NT2/D1 (cell line): Measurements from ENCODE around the gene SCAI.
"Not testable (repeated sequence)": the region's sequence is repeated elsewhere in the genome, so short reads cannot be mapped to it uniquely, and the experiment has no call there.

Experiments
- DNase-seq: peaks from one replicate; pipeline ENCODE4 v3.0.0-alpha.2; 2011; ENCODE audit warnings: low read depth, low spot score
- H3K27me3 ChIP-seq: 2 replicates; pipeline ENCODE4 v1.6.0; 2011; ENCODE audit warnings: mild to moderate bottlenecking; ENCODE audit not compliant: insufficient read length, insufficient read depth
- H3K36me3 ChIP-seq: 2 replicates; pipeline ENCODE4 v1.6.1; 2011; ENCODE audit warnings: mild to moderate bottlenecking, low read length, mixed read lengths; ENCODE audit not compliant: insufficient read depth, insufficient read length
- H3K4me1 ChIP-seq: 2 replicates; pipeline ENCODE4 v1.5.1; 2011; ENCODE audit not compliant: insufficient read depth, insufficient read length
- H3K4me3 ChIP-seq: 2 replicates; pipeline ENCODE4 v1.5.1; 2011; ENCODE audit warnings: low read depth; ENCODE audit not compliant: insufficient read length
- H3K9ac ChIP-seq: 2 replicates; pipeline ENCODE4 v1.6.0; 2011; ENCODE audit warnings: low read depth; ENCODE audit not compliant: insufficient read length
- H3K9me3 ChIP-seq: 2 replicates; pipeline ENCODE4 v1.5.1; 2011; ENCODE audit warnings: mild to moderate bottlenecking, low read length; ENCODE audit not compliant: insufficient read depth
- SUZ12 ChIP-seq: IDR thresholded peaks from 2 replicates; pipeline ENCODE4 v1.6.1; 2011; ENCODE audit not compliant: insufficient read length, insufficient read depth; ENCODE audit errors: extremely low read depth
- YY1 ChIP-seq: IDR thresholded peaks from 2 replicates; pipeline ENCODE4 v1.6.1; 2011; ENCODE audit not compliant: insufficient read length, insufficient read depth
- ZNF274 ChIP-seq: IDR thresholded peaks from 2 replicates; pipeline ENCODE4 v1.6.1; 2011; ENCODE audit warnings: mild to moderate bottlenecking, low read depth, low read length

Gene SCAI

GRCh38 chr9:125143377-125144090 is at the start of gene SCAI:
SCAI (minus strand) TSS chr9:125143528; CDS start chr9:125143437, 91 bp downstream.
- peak; percentile 98 for DNase-seq
- peak within 1 kb of the TSS; percentile 87 for H3K9ac ChIP-seq
- H3K4me1 ChIP-seq = no peaks in the 10 kb centered on the region
- H3K4me3 ChIP-seq = peak within 1 kb of the TSS; percentile 81
- no peaks in the 10 kb centered on the region for H3K27me3 ChIP-seq
- no peak for TF ChIP-seq YY1
- no peak for TF ChIP-seq ZNF274
- TF ChIP-seq SUZ12 = no peak
- no peaks in the 10 kb centered on the region for H3K9me3 ChIP-seq
- peaks cover 9% of the 10 kb centered on the region for H3K36me3 ChIP-seq

GRCh38 chr9:125190361-125190801 is 47.1 kb upstream of the SCAI start:
- no peaks in the 10 kb centered on the region for H3K9me3 ChIP-seq
- no peaks in the 10 kb centered on the region for H3K4me1 ChIP-seq
- peak overlapping the region; percentile 83 for H3K9ac ChIP-seq
- TF ChIP-seq ZNF274 (no peak), YY1 (no peak)
- H3K36me3 ChIP-seq = peaks cover 6% of the 10 kb centered on the region
- peak overlapping the region; percentile 91 for H3K4me3 ChIP-seq
- DNase-seq = no peak
- no peaks in the 10 kb centered on the region for H3K27me3 ChIP-seq

DNA sequence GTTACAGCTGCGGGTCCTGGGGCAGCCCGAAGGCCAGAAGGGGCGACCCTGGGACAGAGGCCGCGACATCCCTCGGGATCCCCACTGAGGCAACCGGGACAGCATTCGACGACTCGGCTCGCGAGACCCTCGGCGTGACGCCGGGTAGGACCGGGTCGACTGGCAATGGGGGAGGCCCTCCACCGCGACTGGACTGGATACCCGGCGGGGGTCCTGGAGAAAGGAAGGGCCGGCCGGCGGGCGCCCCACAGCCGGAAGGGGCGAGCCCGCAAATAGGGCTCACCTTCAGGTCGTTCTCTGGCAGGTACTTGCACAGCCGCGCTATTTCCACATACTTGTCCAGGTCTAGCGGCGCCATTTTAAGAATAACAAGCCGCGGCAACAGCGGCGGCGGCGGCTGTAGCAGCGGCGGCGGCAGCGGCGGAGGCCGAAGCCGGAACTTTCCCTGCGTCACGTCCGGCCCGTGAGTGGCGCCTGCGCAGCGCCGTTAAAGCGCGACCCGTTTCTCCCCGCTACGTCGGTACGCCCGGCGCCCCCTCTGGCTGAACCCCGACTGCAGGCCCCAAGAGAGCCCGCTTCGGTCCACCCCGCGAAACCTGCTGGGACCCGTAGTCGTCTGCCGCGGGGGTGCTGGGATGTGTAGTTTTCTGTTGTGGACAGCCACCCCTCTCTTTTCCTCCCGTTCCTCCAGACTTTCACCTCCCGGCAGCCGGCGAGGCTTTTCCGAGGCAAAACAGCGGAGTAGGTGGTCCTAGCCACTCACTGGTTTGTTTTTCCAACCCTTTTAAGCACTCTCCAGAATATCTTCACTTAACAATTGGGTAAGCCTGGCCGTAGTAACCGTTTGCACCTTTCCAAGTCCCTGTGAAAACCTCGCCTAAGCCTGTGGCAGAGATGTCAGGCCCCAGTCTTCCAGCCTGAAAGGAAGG is 46.3 kb upstream of the SCAI start, which contains the start of gene PPP6C:
Gene PPP6C (minus strand): TSS at position 443 of the 929 bp plus-strand sequence. CDS start 85 bp downstream, at position 358.
- H3K9ac ChIP-seq = peak within 1 kb of the TSS; percentile 98
- H3K4me1 ChIP-seq = no peaks in the 10 kb centered on the region
- no peak for TF ChIP-seq SUZ12
- peak; percentile 24 for TF ChIP-seq YY1
- TF ChIP-seq ZNF274 = no peak
- H3K4me3 ChIP-seq = peak within 1 kb of the TSS; percentile 91
- H3K9me3 ChIP-seq = no peaks in the 10 kb centered on the region
- no peaks in the 10 kb centered on the region for H3K27me3 ChIP-seq
- peak; percentile 97 for DNase-seq
- H3K36me3 ChIP-seq = peaks cover 8% of the 10 kb centered on the region

GRCh38 chr9:125189011-125189360 is 45.7 kb upstream of the SCAI start:
- H3K4me1 ChIP-seq = no peaks in the 10 kb centered on the region
- peak overlapping the region; percentile 98 for H3K9ac ChIP-seq
- peaks cover 11% of the 10 kb centered on the region for H3K36me3 ChIP-seq
- no peak for DNase-seq
- no peak for TF ChIP-seq ZNF274
- no peak for TF ChIP-seq SUZ12
- TF ChIP-seq YY1 = no peak
- no peaks in the 10 kb centered on the region for H3K9me3 ChIP-seq
- no peaks in the 10 kb centered on the region for H3K27me3 ChIP-seq
- H3K4me3 ChIP-seq = peak overlapping the region; percentile 91

DNA sequence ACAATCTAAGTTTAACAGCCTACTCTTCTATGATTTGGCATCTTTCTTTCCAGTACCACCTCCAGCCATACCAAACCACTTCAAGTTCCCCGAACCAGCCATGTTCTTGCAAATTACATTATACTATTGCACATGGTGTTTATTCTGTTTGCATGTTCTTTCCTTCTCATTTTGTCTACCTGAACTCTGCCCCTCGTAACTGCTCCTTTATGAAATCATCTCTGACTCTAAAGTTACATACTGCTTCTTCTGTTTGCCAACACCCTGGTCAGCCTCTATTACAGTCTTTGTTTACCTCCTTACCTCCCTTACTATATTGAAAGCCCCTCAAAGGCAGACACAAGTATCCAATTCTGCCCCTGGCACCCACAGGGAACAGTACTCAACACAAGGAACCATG is 40.2 kb upstream of the SCAI start:
- Histone ChIP-seq H3K27me3 (no peaks in the 10 kb centered on the region), H3K4me1 (no peaks in the 10 kb centered on the region), H3K4me3 (no peak overlapping the region), H3K9me3 (no peaks in the 10 kb centered on the region), H3K9ac (no peak overlapping the region), H3K36me3 (peaks cover 11% of the 10 kb centered on the region)
- no peak for TF ChIP-seq ZNF274
- TF ChIP-seq SUZ12 = no peak
- TF ChIP-seq YY1 = no peak
- no peak for DNase-seq

DNA sequence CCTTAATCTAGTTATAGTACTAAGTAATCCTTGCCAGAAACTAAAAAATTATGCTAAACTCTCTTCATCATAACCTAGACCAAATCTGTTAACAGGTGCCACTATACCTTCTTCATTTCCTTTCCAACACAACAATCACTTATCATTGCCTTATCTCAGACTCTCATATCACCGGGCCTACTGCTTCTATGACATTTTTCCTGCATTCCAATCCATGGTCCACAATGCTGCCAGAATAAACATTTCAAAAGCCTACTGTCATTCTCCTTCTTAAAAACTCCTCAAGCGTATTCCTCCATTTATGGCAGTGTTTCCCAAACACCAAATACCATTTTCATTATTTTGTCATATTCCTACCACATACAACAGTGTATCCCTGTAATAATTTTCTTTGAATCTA is 39.7 kb upstream of the SCAI start:
- H3K27me3 ChIP-seq = no peaks in the 10 kb centered on the region
- no peak for DNase-seq
- H3K9me3 ChIP-seq = no peaks in the 10 kb centered on the region
- H3K36me3 ChIP-seq = peaks cover 11% of the 10 kb centered on the region
- TF ChIP-seq SUZ12 (no peak), ZNF274 (no peak), YY1 (no peak)
- no peaks in the 10 kb centered on the region for H3K4me1 ChIP-seq
- H3K4me3 ChIP-seq = no peak overlapping the region
- no peak overlapping the region for H3K9ac ChIP-seq

DNA sequence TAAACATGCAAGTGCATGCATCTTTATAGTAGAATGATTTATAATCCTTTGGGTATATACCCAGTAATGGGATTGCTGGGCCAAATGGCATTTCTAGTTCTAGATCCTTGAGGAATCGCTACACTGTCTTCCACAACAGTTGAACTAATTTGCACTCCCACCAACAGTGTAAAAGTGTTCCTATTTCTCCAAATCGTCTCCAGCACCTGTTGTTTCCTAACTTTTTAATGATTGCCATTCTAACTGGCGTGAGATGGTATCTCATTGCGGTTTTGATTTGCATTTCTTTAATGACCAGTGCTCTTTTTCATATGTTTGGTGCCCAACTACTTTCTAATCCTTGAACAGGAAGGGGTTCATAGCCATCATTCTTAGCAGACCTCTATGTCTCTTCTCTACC is 38.4 kb upstream of the SCAI start:
- not testable (repeated sequence) for H3K4me1 ChIP-seq, H3K9ac ChIP-seq, H3K27me3 ChIP-seq, DNase-seq, H3K4me3 ChIP-seq, H3K36me3 ChIP-seq, H3K9me3 ChIP-seq
